Activated naive CD4-positive, alpha-beta T cell treated with anti-CD3 and anti-CD28 coated beads, Interleukin-2, amount 10 ng/mL, durations not matched to agents 7 days and 5 days (primary cell): ENCODE data around the gene PRELP.
A peak's percentile ranks its signal among the peaks of the same experiment; 100 is the strongest.
"Not testable (repeated sequence)": the region's sequence is repeated elsewhere in the genome, so short reads cannot be mapped to it uniquely, and the experiment has no call there.

Experiments
- CTCF ChIA-PET: fragments of 350-600 bp; sonication (Branson Sonifier 250); formaldehyde crosslinking; loops from one replicate; lab custom pipeline; 2021; ENCODE audit warnings: antibody characterized with exemption; lab: Charles Lee
- DNase-seq: peaks from one replicate; pipeline ENCODE4 v3.0.0-alpha.2; 2020
- H3K27ac Mint-ChIP-seq: one replicate; pipeline ENCODE4 v1.8.0; 2021; ENCODE audit warnings: mild to moderate bottlenecking, moderate library complexity, mixed read lengths
- H3K27me3 Mint-ChIP-seq: one replicate; pipeline ENCODE4 v1.8.0; 2021; ENCODE audit warnings: mild to moderate bottlenecking, mixed read lengths
- H3K36me3 Mint-ChIP-seq: one replicate; pipeline ENCODE4 v1.8.0; 2021; ENCODE audit warnings: mixed read lengths
- H3K4me1 Mint-ChIP-seq: one replicate; pipeline ENCODE4 v1.8.0; 2021; ENCODE audit warnings: mixed read lengths
- H3K4me3 Mint-ChIP-seq: one replicate; pipeline ENCODE4 v1.8.0; 2021; ENCODE audit warnings: mild to moderate bottlenecking, moderate library complexity, mixed read lengths
- H3K9me3 Mint-ChIP-seq: one replicate; pipeline ENCODE4 v1.8.0; 2021; ENCODE audit warnings: mixed read lengths

PRELP gene

DNA sequence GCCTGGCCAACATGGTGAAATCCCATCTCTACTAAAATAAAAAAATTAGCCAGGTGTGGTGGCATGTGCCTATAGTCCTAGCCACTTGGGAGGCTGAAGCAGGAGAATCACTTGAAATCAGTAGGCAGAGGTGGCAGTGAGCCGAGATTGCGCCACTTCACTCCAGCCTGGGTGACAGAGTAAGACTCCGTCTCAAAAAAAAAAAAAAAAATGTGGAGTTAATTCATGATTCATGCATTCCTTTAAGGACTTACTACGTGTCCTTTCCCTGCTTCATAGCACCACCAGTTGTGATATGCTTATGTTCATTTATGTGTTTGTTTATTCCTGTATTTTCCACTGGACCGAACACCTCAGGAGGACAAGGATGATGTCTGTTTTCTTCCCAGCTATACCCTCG lies 12.7 kb upstream of the PRELP start:
- Mint-ChIP-seq H3K4me1 (no peaks in the 10 kb centered on the region), H3K36me3 (no peaks in the 10 kb centered on the region), H3K4me3 (no peak overlapping the region), H3K27ac (no peak overlapping the region), H3K9me3 (no peaks in the 10 kb centered on the region), H3K27me3 (peaks cover 42% of the 10 kb centered on the region)
- CTCF ChIA-PET, result no interaction called here
- DNase-seq, result no peak

DNA sequence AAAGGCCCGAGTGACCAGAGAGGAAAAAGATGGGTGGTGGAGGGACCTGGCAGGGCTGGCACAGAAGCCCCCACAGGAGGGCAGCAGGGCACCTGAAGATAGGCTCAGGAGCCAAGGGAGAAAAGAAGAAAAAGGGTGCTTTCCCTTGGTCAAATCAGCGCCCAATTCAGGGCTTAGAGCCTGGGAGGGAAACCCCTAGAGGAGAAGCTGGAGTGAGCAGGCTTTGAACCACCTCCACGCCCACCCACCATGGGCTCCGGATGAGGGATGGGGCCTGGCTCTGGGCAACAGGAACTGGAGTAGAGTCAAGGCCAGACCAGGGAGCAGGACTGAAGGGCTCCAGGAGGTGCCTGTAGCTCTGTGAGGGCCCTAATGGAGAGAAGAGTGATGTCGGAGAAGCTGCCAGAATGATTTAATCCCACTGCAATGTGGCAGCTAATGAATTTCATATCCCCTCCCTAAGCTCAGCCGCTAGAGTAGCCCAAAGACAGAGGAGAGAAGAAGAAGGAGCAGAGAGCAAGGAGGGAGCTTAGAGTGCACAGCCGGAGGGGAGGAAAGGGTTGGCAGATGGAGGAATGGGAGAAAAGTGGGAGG lies 12.0 kb upstream of the PRELP start:
- Mint-ChIP-seq H3K4me1 (no peaks in the 10 kb centered on the region), H3K9me3 (no peaks in the 10 kb centered on the region), H3K27ac (no peak overlapping the region), H3K4me3 (no peak overlapping the region), H3K27me3 (peaks cover 42% of the 10 kb centered on the region), H3K36me3 (no peaks in the 10 kb centered on the region)
- CTCF ChIA-PET, result interaction anchor here (1.7 to 1.8 kb wide), 2 partner anchors 24 to 197 kb away, joined by 4 to 6 read pairs; no protein-coding TSS in a partner anchor
- no peak for DNase-seq

DNA sequence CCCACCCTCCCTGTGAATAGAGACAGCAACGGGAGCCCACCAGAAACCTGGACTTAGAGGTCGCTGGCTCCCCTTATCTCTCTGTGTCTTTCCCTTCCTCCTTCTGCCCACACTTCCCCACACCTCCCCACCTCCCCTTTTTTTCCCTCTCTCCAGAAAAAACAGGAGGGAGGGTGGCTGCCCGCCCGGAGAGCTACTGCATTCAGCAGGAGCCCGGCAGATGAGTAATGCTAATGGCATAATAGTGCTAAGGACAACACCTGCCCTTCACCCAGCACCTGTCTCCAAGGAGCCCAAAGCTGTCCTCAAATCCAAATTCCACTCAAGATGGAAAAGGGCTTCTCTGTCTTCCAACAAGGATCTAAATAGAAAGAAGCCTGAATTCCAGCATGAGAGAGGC lies 11.4 kb upstream of the PRELP start:
- H3K36me3 Mint-ChIP-seq, result no peaks in the 10 kb centered on the region
- DNase-seq, result no peak
- CTCF ChIA-PET, result interaction anchor here (1.7 to 1.8 kb wide), 2 partner anchors 24 to 197 kb away, joined by 4 to 6 read pairs; no protein-coding TSS in a partner anchor
- peaks cover 35% of the 10 kb centered on the region for H3K27me3 Mint-ChIP-seq
- no peak overlapping the region for H3K4me3 Mint-ChIP-seq
- no peaks in the 10 kb centered on the region for H3K4me1 Mint-ChIP-seq
- no peaks in the 10 kb centered on the region for H3K9me3 Mint-ChIP-seq
- H3K27ac Mint-ChIP-seq, result no peak overlapping the region

DNA sequence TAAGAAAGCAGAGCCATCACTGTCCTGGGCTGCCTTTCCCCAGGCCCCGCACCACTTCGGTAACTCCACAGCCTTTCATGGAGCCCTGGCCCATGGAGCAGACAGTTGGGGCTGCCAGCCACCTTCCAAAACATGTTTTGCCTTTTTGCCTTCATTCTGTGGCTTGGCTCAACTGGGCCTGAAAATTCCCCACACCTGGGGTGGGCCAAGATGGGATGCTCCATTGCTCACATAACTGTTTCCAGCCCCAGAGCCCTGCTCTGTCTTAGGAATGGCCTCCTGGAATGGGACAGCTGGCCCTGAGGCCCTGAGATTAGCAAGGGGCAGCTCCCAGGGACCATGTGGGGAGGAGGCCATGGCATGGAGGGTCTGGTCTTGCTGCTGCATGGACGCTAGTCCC lies 10.9 kb upstream of the PRELP start:
- H3K4me3 Mint-ChIP-seq, result no peak overlapping the region
- CTCF ChIA-PET, result interaction anchor here (1.7 to 1.8 kb wide), 2 partner anchors 23 to 198 kb away, joined by 4 to 6 read pairs; no protein-coding TSS in a partner anchor
- no peak for DNase-seq
- H3K27me3 Mint-ChIP-seq, result peaks cover 37% of the 10 kb centered on the region
- no peaks in the 10 kb centered on the region for H3K4me1 Mint-ChIP-seq
- H3K9me3 Mint-ChIP-seq, result no peaks in the 10 kb centered on the region
- no peaks in the 10 kb centered on the region for H3K36me3 Mint-ChIP-seq
- H3K27ac Mint-ChIP-seq, result no peak overlapping the region

DNA sequence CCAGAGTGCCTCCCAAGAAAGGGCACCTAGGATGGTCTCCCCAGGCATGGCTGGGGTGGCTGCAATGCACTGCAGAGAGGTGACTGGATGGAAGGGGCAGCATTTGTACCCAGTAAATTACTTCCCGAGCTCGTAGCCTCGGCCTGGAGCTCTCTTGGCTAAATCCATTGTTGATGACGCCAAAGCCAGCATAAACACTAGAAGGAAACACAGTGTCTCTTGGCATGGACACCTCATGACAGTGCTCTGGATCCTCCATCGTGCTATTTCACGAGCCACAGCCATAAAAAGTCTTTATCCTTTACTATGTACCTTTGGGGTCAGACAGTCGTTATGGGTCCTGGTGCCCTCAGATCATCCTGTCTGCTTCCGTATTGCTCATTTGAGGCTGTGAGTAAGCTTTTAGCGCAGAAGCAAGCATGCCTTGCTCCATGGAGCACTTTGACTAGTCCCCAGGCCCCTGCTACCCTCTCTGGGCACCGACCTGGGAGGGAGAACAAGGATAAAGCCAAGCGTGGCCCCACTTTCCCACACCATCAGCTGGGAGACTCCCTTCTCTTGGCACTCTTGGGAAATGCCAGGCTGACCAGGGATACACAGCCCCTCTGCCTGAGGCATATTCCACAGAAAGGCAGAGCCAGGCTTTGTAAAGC lies 10.3 kb upstream of the PRELP start:
- H3K36me3 Mint-ChIP-seq, result no peaks in the 10 kb centered on the region
- peaks cover 40% of the 10 kb centered on the region for H3K27me3 Mint-ChIP-seq
- CTCF ChIA-PET, result interaction anchor here (1.8 kb wide), 1 partner anchor 198 kb away, joined by 6 read pairs; no protein-coding TSS in a partner anchor

DNA sequence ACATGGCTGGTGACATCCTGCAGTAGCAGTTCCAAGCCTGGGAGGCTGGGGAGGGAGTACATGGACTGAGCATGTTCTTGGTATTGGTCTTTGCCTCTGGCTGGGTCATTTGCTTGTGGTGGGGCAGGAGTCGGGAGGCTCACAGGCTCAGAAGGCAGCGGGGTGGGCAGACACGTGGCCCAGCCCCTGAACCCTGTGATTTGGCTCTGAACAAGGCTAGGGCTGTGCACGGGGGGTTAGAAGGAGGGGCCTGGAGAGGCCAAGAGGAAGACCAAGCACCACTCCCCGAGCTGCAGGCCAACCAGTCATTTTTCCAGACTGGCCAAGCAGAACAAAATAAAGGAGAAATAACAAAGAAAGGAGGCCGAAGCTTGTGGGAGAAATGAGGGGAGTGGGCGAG lies 9.7 kb upstream of the PRELP start:
- Mint-ChIP-seq H3K27ac (no peak overlapping the region), H3K27me3 (peaks cover 42% of the 10 kb centered on the region), H3K36me3 (no peaks in the 10 kb centered on the region), H3K4me1 (no peaks in the 10 kb centered on the region), H3K4me3 (no peak overlapping the region), H3K9me3 (no peaks in the 10 kb centered on the region)
- DNase-seq, result no peak
- CTCF ChIA-PET, result interaction anchor here (0.6 to 1.3 kb wide), 3 partner anchors 11 to 426 kb away, joined by 3 to 4 read pairs (median 3); no protein-coding TSS in a partner anchor

More for the DNA sequence above, 10.3 kb upstream of the PRELP start:
- no peaks in the 10 kb centered on the region for H3K9me3 Mint-ChIP-seq
- DNase-seq, result no peak
- no peak overlapping the region for H3K4me3 Mint-ChIP-seq
- H3K27ac Mint-ChIP-seq, result no peak overlapping the region
- H3K4me1 Mint-ChIP-seq, result no peaks in the 10 kb centered on the region

DNA sequence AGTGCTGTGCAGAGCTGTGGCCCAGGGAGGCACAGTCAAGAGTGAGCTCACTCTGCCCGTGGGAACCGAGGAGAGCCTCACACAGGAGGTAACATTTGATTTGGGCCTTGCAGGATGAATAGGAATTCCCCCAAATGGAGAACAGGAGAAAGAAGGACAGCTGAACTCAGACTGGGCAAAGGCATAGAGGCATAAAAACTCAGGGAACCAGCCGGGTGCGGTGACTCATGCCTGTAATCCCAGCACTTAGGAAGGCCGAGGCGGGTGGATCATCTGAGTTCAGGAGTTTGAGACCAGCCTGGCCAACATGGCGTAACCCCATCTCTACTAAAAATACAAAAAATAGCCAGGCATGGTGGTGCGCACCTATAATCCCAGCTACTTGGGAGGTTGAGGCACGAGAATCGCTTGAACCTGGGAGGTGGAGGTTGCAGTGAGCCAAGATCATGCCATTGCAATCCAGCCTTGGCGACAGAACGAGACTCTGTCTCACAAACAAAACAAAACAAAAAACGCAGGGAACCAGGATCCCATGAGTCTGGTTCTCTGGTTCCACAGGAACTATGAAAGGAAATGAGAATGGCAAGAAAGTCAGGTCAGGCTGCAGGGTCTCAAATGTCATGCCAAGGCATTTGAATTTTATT lies 8.6 kb upstream of the PRELP start:
- H3K27ac Mint-ChIP-seq, H3K9me3 Mint-ChIP-seq, DNase-seq, H3K4me1 Mint-ChIP-seq, H3K4me3 Mint-ChIP-seq, H3K36me3 Mint-ChIP-seq: not testable (repeated sequence)
- peaks cover 41% of the 10 kb centered on the region for H3K27me3 Mint-ChIP-seq
- CTCF ChIA-PET, result interaction anchor here (1.3 kb wide), 1 partner anchor 10 kb away, joined by 4 read pairs; no protein-coding TSS in a partner anchor

DNA sequence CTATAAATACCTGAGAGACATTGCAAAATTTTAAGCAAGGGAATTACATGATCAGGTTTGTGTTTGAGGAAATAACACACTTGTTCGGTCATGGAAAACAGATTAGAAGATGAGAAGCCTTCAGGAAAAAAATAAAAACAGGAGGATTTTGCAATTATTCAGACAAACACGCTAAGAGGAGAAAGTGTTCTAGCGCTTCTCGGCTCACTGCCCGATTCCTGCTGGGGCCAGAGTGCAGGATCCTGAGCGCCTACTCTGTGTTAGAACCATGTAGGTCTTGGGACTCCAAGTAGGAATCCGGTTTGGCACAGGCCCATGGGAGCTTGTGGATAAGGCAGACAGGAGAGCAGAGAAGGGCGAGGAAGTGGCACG lies 8.1 kb upstream of the PRELP start:
- Mint-ChIP-seq H3K36me3 (no peaks in the 10 kb centered on the region), H3K9me3 (no peaks in the 10 kb centered on the region), H3K27me3 (peaks cover 43% of the 10 kb centered on the region), H3K4me3 (no peak overlapping the region), H3K27ac (peak overlapping the region; percentile 50), H3K4me1 (no peaks in the 10 kb centered on the region)
- CTCF ChIA-PET, result no interaction called here
- no peak for DNase-seq

DNA sequence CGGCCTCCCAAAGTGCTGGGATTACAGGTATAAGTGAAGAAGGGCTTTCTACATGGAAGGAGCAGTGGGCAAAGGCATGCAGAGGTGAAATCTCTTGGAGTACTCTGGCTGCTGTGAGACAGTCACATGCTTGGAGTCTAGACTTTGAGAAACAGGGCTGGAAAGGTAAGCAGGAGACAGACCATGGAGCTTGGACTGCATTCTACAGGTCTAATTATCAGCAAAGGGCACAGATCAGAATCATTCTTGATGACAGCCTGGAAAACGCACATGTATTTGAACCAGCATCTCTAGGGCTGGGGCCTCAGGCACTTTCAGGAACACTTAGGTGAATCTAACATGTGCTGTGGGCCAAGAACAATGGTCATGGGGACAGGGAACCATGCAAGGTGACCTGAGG lies 7.3 kb upstream of the PRELP start:
- Mint-ChIP-seq H3K36me3 (no peaks in the 10 kb centered on the region), H3K4me3 (no peak overlapping the region), H3K4me1 (no peaks in the 10 kb centered on the region), H3K27me3 (peaks cover 40% of the 10 kb centered on the region), H3K9me3 (no peaks in the 10 kb centered on the region), H3K27ac (no peak overlapping the region)
- CTCF ChIA-PET, result interaction anchor here (1.4 to 1.5 kb wide), 2 partner anchors 128 to 201 kb away, joined by 3 to 4 read pairs; no protein-coding TSS in a partner anchor
- no peak for DNase-seq

DNA sequence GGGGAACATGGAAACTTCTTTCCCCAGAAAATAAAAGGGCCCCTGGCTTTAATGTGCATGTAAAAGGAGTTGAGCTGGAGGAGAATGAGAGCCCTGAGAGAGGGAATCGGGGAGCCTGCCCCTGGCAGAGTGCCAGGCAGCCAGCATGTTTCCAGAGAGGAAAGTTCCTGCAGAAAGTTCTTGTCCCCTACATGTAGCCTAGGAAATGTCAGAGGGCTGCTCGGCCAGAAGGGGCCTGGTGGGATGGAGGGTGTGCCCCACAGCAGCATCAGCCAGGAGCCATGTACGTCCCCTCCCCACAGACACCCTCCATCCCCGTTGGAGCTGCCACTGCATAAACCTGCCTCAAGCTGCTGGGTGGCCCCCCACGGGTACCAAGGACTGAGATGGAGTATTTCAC lies 5.4 kb upstream of the PRELP start:
- CTCF ChIA-PET, result no interaction called here
- no peak for DNase-seq
- Mint-ChIP-seq H3K4me1 (no peaks in the 10 kb centered on the region), H3K27me3 (peaks cover 38% of the 10 kb centered on the region), H3K4me3 (no peak overlapping the region), H3K36me3 (no peaks in the 10 kb centered on the region), H3K9me3 (no peaks in the 10 kb centered on the region), H3K27ac (no peak overlapping the region)

DNA sequence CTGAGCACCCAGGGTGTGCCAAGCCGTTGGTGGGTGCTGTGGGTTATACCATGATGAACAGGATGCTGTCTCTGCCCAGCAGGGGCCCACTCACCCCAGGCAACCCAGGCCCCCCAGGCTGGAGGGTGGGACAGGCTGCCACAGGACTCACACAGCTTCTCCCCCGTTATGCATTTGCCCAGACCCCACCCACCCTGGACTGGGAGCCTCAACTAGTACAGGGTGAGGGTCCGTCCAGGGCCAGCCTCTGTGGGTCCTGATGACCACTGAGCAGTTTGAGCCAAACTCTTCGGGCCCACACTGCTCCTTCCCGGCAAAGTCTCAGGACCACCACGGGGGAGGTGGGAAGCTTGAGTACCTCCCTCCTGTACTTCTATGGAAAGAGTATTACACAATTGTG lies 3.8 kb upstream of the PRELP start:
- no peaks in the 10 kb centered on the region for H3K36me3 Mint-ChIP-seq
- H3K9me3 Mint-ChIP-seq, result no peaks in the 10 kb centered on the region
- CTCF ChIA-PET, result interaction anchor here (1.3 kb wide), 1 partner anchor 205 kb away, joined by 4 read pairs; no protein-coding TSS in a partner anchor
- H3K27me3 Mint-ChIP-seq, result peaks cover 52% of the 10 kb centered on the region
- H3K4me1 Mint-ChIP-seq, result no peaks in the 10 kb centered on the region
- no peak for DNase-seq
- H3K27ac Mint-ChIP-seq, result no peak overlapping the region
- no peak overlapping the region for H3K4me3 Mint-ChIP-seq

DNA sequence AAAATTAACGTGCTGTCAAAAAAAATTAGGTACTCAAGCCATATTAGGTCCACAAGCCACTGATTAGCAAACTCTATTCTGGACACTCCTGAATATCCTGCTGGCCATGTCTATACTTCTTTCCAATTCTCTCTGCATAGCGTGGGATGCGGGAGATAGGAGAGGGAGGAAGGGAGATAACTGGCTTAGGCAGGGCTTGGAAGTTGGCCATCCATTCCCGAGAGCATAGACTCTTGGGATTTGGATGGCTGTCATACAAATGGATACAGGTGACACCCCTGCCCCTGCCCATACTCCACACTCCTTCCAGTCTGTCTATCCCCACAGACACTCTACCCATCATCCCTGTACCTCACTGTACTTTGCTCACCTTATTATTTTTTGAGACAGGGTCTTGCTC lies 2.3 kb upstream of the PRELP start:
- Mint-ChIP-seq H3K4me3 (no peak overlapping the region), H3K9me3 (no peaks in the 10 kb centered on the region), H3K36me3 (no peaks in the 10 kb centered on the region), H3K27me3 (peaks cover 59% of the 10 kb centered on the region), H3K4me1 (no peaks in the 10 kb centered on the region), H3K27ac (no peak overlapping the region)
- CTCF ChIA-PET, result interaction anchor here (1.3 kb wide), 1 partner anchor 204 kb away, joined by 3 read pairs; no protein-coding TSS in a partner anchor
- no peak for DNase-seq

DNA sequence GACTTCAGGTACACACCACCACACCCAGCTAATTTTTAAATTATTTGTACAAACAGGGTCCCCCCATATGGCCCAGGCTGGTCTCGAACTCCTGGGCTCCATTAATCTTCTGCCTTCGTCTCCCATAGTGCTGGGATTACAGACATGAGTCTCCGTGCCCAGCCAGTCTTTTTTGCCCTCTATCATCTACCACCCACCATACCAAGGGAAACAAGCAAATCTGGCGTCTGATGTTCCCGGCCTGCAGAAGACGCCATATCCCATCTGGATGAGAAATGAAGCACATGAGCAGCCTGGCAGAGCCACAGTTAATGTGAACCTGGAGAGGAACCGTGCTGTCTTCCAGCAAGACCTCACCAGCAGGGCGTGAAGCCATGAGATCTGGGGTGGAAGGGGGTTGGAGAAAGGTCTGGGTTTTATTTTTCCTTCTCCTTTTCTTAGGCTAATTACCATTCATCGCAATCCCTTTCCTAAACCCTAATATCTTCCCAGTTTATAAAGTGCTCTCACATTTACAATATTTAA lies 1.8 kb upstream of the PRELP start:
- no peak overlapping the region for H3K27ac Mint-ChIP-seq
- H3K9me3 Mint-ChIP-seq, result no peaks in the 10 kb centered on the region
- no peak overlapping the region for H3K4me3 Mint-ChIP-seq
- H3K27me3 Mint-ChIP-seq, result peaks cover 63% of the 10 kb centered on the region
- DNase-seq, result no peak
- H3K4me1 Mint-ChIP-seq, result no peaks in the 10 kb centered on the region
- H3K36me3 Mint-ChIP-seq, result no peaks in the 10 kb centered on the region
- CTCF ChIA-PET, result interaction anchor here (1.3 kb wide), 2 partner anchors 12 to 205 kb away, joined by 3 read pairs; no protein-coding TSS in a partner anchor

DNA sequence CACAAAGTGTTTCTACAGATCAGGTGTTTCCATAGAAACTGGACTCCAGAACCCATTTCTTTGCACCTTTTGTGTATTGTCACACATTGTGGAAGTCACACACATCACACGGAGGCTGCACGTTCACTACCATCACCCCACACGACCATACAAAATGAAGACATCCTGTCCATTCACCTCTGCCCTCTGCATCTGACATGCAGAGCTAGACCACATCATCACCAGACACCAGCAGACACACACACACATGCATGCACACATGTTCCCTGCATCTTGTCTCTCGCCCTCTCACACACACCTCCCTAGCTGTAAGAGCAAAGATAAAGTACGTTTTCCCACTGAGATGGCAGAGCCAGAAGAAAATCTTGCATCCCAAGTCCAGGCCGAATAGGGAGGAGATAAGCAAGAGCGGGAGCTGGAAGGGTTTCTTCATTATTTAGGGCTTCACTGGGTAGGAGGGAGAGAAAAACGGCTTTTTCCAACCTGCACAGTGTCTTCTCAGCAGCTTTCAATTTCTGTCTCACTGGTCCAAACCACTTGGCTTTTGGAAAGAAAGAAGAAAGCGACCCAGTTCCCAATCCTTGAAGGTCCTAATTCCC lies 709 bp downstream of the PRELP start:
- no peak for DNase-seq
- Mint-ChIP-seq H3K36me3 (no peaks in the 10 kb centered on the region), H3K9me3 (no peaks in the 10 kb centered on the region), H3K4me1 (peaks cover 4% of the 10 kb centered on the region), H3K27ac (no peak overlapping the region), H3K4me3 (no peak overlapping the region), H3K27me3 (peaks cover 71% of the 10 kb centered on the region)
- CTCF ChIA-PET, result interaction anchor here (4.2 to 5.1 kb wide), 3 partner anchors 11 to 208 kb away, joined by 23 to 29 read pairs (median 25); no protein-coding TSS in a partner anchor
